ENCODE results near the gene TWIST2.

Gene TWIST2

GRCh38 chr2:238882082-238882755 lies 34.3 kb downstream of the TWIST2 start:
- no peaks in the 10 kb centered on the region for H3K4me1 ChIP-seq (ENCODE audit: control insufficient read depth, insufficient read depth, low read length)
- H3K27ac ChIP-seq (ENCODE audit: low read depth, low read length): no peak overlapping the region

GRCh38 chr2:238883421-238883901 lies 35.6 kb downstream of the TWIST2 start:
- Histone ChIP-seq H3K4me1 (ENCODE audit: control insufficient read depth, insufficient read depth, low read length) (no peaks in the 10 kb centered on the region), H3K9me3 (ENCODE audit: control insufficient read depth, insufficient read depth, low read depth, low read length) (peaks cover 14% of the 10 kb centered on the region; the same call in 1 of the 2 replicates), H3K36me3 (ENCODE audit: control insufficient read depth, insufficient read depth, low read length) (no peaks in the 10 kb centered on the region), H3K4me3 (ENCODE audit: low read depth, low read length) (no peak overlapping the region), H3K27me3 (ENCODE audit: control insufficient read depth, insufficient read depth, low read length) (no peaks in the 10 kb centered on the region), H3K9ac (ENCODE audit: low read length) (no peak overlapping the region), H3K27ac (ENCODE audit: low read depth, low read length) (no peak overlapping the region)

More at GRCh38 chr2:238882082-238882755, 34.3 kb downstream of the TWIST2 start:
- Histone ChIP-seq H3K9me3 (ENCODE audit: control insufficient read depth, insufficient read depth, low read depth, low read length) (peaks cover 11% of the 10 kb centered on the region; the same call in 1 of the 2 replicates), H3K4me3 (ENCODE audit: low read depth, low read length) (no peak overlapping the region), H3K36me3 (ENCODE audit: control insufficient read depth, insufficient read depth, low read length) (no peaks in the 10 kb centered on the region), H3K9ac (ENCODE audit: low read length) (no peak overlapping the region), H3K27me3 (ENCODE audit: control insufficient read depth, insufficient read depth, low read length) (no peaks in the 10 kb centered on the region)

GRCh38 chr2:238884122-238884811 lies 36.4 kb downstream of the TWIST2 start:
- H3K9ac ChIP-seq (ENCODE audit: low read length): no peak overlapping the region

GRCh38 chr2:238884812-238885408 lies 37.0 kb downstream of the TWIST2 start:
- Histone ChIP-seq H3K9ac (ENCODE audit: low read length) (no peak overlapping the region), H3K27ac (ENCODE audit: low read depth, low read length) (no peak overlapping the region), H3K36me3 (ENCODE audit: control insufficient read depth, insufficient read depth, low read length) (no peaks in the 10 kb centered on the region), H3K27me3 (ENCODE audit: control insufficient read depth, insufficient read depth, low read length) (no peaks in the 10 kb centered on the region), H3K4me1 (ENCODE audit: control insufficient read depth, insufficient read depth, low read length) (no peaks in the 10 kb centered on the region), H3K9me3 (ENCODE audit: control insufficient read depth, insufficient read depth, low read depth, low read length) (peaks cover 11% of the 10 kb centered on the region; the same call in 1 of the 2 replicates), H3K4me3 (ENCODE audit: low read depth, low read length) (no peak overlapping the region)

More at GRCh38 chr2:238884122-238884811, 36.4 kb downstream of the TWIST2 start:
- Histone ChIP-seq H3K27ac (ENCODE audit: low read depth, low read length) (no peak overlapping the region), H3K9me3 (ENCODE audit: control insufficient read depth, insufficient read depth, low read depth, low read length) (peaks cover 14% of the 10 kb centered on the region; the same call in 1 of the 2 replicates), H3K4me3 (ENCODE audit: low read depth, low read length) (no peak overlapping the region), H3K4me1 (ENCODE audit: control insufficient read depth, insufficient read depth, low read length) (no peaks in the 10 kb centered on the region), H3K36me3 (ENCODE audit: control insufficient read depth, insufficient read depth, low read length) (no peaks in the 10 kb centered on the region), H3K27me3 (ENCODE audit: control insufficient read depth, insufficient read depth, low read length) (no peaks in the 10 kb centered on the region)

GRCh38 chr2:238886453-238887094 lies 38.7 kb downstream of the TWIST2 start:
- Histone ChIP-seq H3K4me1 (ENCODE audit: control insufficient read depth, insufficient read depth, low read length) (no peaks in the 10 kb centered on the region), H3K4me3 (ENCODE audit: low read depth, low read length) (no peak overlapping the region), H3K9ac (ENCODE audit: low read length) (no peak overlapping the region), H3K9me3 (ENCODE audit: control insufficient read depth, insufficient read depth, low read depth, low read length) (peaks cover 11% of the 10 kb centered on the region; the same call in 1 of the 2 replicates), H3K27ac (ENCODE audit: low read depth, low read length) (no peak overlapping the region), H3K36me3 (ENCODE audit: control insufficient read depth, insufficient read depth, low read length) (no peaks in the 10 kb centered on the region), H3K27me3 (ENCODE audit: control insufficient read depth, insufficient read depth, low read length) (no peaks in the 10 kb centered on the region)

GRCh38 chr2:238887616-238888015 lies 39.7 kb downstream of the TWIST2 start:
- Histone ChIP-seq H3K9me3 (ENCODE audit: control insufficient read depth, insufficient read depth, low read depth, low read length) (peaks cover 8% of the 10 kb centered on the region; the same call in 1 of the 2 replicates), H3K27me3 (ENCODE audit: control insufficient read depth, insufficient read depth, low read length) (no peaks in the 10 kb centered on the region), H3K4me3 (ENCODE audit: low read depth, low read length) (no peak overlapping the region), H3K9ac (ENCODE audit: low read length) (no peak overlapping the region), H3K36me3 (ENCODE audit: control insufficient read depth, insufficient read depth, low read length) (no peaks in the 10 kb centered on the region), H3K4me1 (ENCODE audit: control insufficient read depth, insufficient read depth, low read length) (no peaks in the 10 kb centered on the region), H3K27ac (ENCODE audit: low read depth, low read length) (no peak overlapping the region)

- H3K9me3 ChIP-seq (ENCODE audit: control insufficient read depth, insufficient read depth, low read depth, low read length): peaks cover 4% of the 10 kb centered on the region; the same call in 1 of the 2 replicates
- H3K4me1 ChIP-seq (ENCODE audit: control insufficient read depth, insufficient read depth, low read length): peaks cover 9% of the 10 kb centered on the region; the same call in 1 of the 2 replicates
- H3K27me3 ChIP-seq (ENCODE audit: control insufficient read depth, insufficient read depth, low read length): no peaks in the 10 kb centered on the region
- H3K4me3 ChIP-seq (ENCODE audit: low read depth, low read length): no peak overlapping the region
- H3K36me3 ChIP-seq (ENCODE audit: control insufficient read depth, insufficient read depth, low read length): no peaks in the 10 kb centered on the region
- no peak overlapping the region for H3K9ac ChIP-seq (ENCODE audit: low read length)
- no peak overlapping the region for H3K27ac ChIP-seq (ENCODE audit: low read depth, low read length)
Observed at GRCh38 chr2:238888781-238889180, 40.9 kb downstream of the TWIST2 start.

- Histone ChIP-seq H3K27ac (ENCODE audit: low read depth, low read length) (no peak overlapping the region), H3K27me3 (ENCODE audit: control insufficient read depth, insufficient read depth, low read length) (no peaks in the 10 kb centered on the region), H3K36me3 (ENCODE audit: control insufficient read depth, insufficient read depth, low read length) (no peaks in the 10 kb centered on the region), H3K4me3 (ENCODE audit: low read depth, low read length) (no peak overlapping the region), H3K9ac (ENCODE audit: low read length) (no peak overlapping the region), H3K4me1 (ENCODE audit: control insufficient read depth, insufficient read depth, low read length) (peaks cover 14% of the 10 kb centered on the region; the same call in 1 of the 2 replicates), H3K9me3 (ENCODE audit: control insufficient read depth, insufficient read depth, low read depth, low read length) (peaks cover 4% of the 10 kb centered on the region; the same call in 1 of the 2 replicates)
Observed at GRCh38 chr2:238890131-238890530, 42.2 kb downstream of the TWIST2 start.

GRCh38 chr2:238890618-238891456 lies 43.0 kb downstream of the TWIST2 start:
- Histone ChIP-seq H3K9me3 (ENCODE audit: control insufficient read depth, insufficient read depth, low read depth, low read length) (peaks cover 4% of the 10 kb centered on the region; the same call in 1 of the 2 replicates), H3K4me3 (ENCODE audit: low read depth, low read length) (no peak overlapping the region), H3K9ac (ENCODE audit: low read length) (no peak overlapping the region), H3K4me1 (ENCODE audit: control insufficient read depth, insufficient read depth, low read length) (peaks cover 21% of the 10 kb centered on the region), H3K27me3 (ENCODE audit: control insufficient read depth, insufficient read depth, low read length) (no peaks in the 10 kb centered on the region), H3K36me3 (ENCODE audit: control insufficient read depth, insufficient read depth, low read length) (no peaks in the 10 kb centered on the region), H3K27ac (ENCODE audit: low read depth, low read length) (no peak overlapping the region)

Data from HUES6 (cell line).